Middle frontal gyrus (tissue), 1 donor: ENCODE data around the gene TMC8.
"Not testable (repeated sequence)": the region's sequence is repeated elsewhere in the genome, so short reads cannot be mapped to it uniquely, and the experiment has no call there.

Source experiments
- DNase-seq: peaks from one replicate; pipeline ENCODE4 v3.0.0-alpha.2; 2015; ENCODE audit warnings: low spot score; ENCODE audit errors: extremely low spot score

Gene TMC8, protein sequence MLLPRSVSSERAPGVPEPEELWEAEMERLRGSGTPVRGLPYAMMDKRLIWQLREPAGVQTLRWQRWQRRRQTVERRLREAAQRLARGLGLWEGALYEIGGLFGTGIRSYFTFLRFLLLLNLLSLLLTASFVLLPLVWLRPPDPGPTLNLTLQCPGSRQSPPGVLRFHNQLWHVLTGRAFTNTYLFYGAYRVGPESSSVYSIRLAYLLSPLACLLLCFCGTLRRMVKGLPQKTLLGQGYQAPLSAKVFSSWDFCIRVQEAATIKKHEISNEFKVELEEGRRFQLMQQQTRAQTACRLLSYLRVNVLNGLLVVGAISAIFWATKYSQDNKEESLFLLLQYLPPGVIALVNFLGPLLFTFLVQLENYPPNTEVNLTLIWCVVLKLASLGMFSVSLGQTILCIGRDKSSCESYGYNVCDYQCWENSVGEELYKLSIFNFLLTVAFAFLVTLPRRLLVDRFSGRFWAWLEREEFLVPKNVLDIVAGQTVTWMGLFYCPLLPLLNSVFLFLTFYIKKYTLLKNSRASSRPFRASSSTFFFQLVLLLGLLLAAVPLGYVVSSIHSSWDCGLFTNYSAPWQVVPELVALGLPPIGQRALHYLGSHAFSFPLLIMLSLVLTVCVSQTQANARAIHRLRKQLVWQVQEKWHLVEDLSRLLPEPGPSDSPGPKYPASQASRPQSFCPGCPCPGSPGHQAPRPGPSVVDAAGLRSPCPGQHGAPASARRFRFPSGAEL

DNA sequence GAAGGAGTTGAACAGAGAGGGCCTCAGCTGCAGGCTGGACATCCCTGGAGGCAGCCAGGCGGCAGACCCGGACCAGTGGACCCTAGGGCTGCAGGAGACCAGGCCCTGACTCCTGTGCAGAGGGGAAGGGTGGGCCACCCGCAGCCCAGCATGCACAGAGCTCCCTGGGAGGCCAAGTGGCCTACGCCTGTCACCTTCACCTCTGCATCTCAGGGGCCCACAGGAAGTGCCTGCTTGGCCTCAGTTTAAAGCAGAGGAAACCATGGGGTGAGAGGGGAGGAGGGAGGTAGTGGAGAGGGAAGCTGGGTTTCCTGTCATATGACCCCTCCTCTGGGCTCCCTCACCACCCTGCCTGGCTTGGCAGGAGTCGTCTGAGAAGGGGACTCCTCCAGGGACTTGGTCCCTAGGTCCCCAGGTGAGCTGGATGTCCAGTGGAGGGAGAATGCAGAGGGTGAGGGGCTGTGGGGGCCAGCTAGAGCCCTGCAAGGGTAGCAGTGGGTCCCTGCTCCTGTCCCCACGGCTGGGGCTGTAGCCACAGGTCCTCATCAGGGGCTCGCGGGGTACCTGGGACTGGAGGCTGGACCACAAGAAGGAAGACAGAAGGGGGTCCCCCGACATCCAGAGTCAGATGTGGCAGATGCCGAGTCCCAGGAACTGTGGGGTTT is at the start of gene TMC8:
TMC8 (plus strand) TSS at position 335 of the 665 bp plus-strand sequence. CDS start 818 bp downstream, outside the sequence.
- DNase-seq, result no peak

DNA sequence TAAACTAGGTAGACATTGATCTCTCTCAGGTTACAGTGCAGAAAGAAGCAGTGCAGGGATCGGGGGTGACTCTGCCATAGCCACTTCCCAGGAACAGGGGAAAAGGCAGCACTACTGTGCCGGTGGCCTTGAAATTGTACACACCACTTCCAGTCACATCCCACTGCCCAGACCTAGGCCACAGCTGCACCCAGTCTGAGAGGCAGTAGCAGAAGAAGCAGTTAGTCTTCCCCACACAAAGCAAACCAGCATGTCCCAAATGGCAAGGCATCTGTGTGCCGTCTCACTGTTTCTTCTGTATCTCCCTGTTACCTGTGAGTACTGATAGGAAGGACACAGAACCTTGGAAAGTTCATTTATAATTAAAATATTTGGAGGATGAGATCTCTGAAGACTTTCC is 49.0 kb upstream of the TMC8 start:
- no peak for DNase-seq

DNA sequence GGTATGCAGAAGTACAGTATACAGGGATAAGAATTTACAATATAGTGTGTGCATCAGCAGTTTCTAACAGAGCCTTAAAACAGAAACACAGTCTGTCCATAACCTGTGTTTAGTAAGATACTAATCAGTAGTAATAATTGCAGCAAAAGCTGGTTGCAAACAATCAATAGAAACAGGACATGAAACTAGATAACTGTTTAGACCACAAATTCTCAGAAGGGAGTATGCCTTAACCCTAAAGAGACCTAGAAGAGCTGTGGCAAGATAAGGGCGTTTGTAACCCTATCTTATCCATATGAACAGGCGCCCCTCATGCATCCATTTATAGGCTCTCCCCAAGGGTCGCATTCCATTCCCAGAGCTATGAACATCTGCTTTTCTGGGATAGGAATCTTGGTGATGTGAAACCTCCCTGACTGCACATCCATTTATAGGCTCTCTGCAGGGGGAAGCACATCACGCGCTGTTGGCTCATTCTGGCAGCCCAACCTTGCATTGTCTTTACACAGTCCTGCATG is 48.2 kb upstream of the TMC8 start:
- DNase-seq, result not testable (repeated sequence)

DNA sequence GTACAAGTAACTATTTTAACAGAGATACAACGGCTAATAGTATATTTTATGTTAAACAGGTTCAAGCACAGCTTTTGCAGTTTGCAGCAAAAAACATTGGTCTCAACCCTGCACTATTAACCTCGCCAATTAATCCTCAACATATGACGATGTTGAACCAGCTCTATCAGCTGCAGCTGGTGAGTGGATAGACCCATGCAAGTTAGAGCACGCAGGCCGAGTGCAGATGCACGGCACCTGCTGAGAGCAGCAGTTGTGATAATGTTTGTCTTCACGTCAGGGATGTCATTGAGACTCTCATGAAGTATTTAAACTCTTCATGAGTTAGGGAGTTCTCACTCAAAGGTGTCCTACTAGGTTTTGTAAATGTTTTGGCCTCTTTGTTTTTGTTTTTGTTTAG is 47.6 kb upstream of the TMC8 start:
- DNase-seq, result no peak

DNA sequence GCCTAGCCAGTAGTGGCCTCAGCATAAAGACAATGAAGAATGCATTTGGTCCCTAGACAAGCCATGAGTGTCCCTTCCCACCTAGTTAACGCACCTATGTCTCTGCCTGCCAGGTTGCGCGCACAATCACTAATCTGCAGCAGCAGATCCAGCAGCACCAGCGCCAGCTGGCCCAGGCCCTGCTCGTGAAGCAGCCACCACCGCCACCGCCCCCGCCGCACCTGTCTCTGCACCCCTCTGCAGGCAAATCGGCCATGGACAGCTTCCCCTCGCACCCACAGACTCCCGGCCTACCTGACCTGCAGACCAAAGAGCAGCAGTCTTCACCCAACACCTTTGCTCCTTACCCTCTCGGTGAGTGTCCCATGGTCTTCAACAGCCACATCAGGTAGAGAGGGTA is 43.8 kb upstream of the TMC8 start:
- no peak for DNase-seq

DNA sequence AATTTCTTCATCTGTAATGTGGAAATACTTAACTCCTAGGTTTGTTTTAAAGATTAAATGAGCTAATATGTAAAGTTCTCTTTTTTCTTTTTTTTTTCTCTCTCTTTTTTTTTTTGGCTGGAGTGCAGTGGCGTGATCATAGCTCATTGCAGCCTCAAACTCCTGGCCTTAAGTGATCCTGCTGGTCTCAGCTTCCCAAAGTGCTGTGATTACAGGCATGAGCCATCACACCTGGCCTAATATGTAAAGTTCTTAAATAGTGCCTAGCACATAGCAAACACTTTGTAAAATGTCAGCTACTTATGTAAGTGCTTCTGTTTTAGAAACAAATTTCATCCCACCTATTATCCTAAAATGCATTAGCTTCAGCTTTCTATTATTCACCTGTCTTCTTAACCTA is 42.0 kb upstream of the TMC8 start:
- DNase-seq, result no peak

DNA sequence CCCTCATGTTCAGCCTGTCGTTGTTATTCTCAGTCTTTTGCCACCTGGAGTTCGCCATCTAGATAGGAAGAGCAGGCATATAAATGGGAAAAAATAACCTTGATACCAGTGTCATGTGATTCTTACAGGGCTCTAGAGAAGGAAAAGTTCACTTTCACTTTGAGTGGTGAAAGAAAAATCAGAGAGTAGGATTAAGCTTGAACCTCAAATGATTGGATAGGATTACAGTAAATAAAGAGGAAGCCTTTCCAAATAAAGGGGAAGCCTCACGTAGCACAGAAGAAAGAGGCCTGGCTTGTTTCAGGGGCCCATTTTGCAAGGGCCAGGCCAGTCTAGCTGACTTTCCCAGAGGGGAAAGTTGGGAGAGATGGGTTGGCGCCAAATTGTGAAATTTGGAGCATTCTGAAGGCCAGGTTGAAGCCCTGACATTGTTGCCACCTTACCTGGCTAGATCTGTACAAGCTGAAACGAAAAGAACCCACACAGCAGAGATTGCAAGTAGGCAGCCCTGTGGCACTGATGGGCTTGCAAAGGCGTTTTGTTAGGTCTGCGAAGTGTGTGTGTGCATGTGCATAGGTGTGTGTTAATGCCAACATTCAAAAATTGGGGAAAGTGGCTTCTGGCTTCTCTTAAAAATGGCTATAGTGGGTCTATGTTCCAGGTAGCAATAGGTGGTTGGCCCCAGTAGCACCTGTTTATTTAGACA is 40.8 kb upstream of the TMC8 start:
- no peak for DNase-seq

DNA sequence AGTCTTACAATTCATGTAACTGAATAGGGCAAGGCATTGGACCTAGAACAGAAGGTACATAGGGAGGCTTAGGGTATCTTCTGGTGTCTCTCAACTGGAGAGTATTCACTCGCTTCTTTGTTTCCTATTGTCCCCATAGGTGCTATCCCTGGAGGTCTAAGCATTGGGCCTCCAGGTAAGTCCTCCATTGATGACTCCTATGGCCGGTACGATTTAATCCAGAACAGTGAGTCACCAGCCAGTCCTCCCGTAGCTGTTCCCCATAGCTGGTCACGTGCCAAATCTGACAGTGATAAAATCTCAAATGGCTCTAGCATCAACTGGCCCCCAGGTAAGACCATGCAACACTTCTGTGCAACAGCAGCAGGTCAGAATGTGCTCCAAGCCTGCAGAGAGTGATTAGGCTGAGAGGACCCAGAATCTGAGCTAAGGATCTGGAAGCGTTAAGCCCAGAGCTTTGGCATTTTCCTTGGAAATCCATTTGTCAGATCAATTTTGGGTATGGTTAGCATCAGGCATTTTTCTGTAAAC is 37.7 kb upstream of the TMC8 start:
- no peak for DNase-seq

DNA sequence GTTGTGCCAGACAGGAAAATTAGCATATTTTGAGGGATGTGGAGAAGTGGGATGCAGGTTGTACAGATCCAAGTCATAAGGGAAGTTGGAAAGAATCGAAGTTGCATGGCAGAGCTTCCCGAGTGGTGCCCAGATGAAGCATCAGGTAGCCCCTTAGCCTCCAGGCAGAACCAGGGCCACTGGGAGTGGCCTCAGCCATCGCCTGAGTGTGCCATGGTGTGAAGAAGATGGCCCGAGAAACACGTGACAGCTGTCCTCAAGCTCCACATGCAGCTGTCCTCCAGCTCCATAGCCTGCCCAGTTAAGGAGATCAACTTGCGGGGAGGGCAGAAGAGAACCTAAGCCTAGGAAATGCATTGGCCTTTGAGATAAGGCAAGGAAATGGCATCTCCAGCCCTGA is 35.5 kb upstream of the TMC8 start:
- no peak for DNase-seq

DNA sequence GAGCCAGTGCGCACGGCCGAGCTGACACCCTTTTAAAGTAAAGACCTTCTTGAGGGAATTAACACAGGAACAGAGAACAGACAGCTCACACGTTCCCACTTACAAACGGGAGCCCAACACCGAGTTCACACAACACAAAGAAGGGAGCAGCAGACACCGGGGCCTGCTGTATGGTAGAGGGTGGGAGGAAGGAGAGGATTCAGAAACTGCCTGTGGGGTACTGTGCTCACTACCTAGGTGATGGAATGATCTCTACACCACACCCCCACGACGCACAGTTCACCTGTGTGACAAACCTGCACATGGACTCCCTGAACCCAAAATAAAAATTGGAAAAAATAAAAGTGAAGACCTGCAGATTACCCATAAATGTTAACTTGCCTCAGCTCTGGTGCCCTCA is 34.5 kb upstream of the TMC8 start:
- no peak for DNase-seq

DNA sequence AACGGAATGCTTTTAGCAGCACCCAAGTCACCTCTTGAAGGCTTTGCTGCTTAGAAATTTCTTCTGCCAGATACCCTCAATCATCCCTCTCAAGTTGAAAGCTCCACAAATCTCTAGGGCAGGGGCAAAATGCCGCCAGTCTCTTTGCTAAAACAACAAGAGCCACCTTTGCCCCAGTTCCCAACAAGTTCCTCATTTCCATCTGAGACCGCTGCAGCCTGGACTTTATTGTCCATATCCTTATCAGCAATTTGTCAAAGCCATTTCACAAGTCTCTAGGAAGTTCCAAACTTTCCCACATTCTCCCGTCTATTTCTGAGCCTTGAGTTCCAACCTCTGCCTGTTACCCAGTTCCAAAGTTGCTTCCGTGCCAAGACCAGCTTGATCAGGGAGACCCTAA is 29.5 kb upstream of the TMC8 start:
- no peak for DNase-seq

DNA sequence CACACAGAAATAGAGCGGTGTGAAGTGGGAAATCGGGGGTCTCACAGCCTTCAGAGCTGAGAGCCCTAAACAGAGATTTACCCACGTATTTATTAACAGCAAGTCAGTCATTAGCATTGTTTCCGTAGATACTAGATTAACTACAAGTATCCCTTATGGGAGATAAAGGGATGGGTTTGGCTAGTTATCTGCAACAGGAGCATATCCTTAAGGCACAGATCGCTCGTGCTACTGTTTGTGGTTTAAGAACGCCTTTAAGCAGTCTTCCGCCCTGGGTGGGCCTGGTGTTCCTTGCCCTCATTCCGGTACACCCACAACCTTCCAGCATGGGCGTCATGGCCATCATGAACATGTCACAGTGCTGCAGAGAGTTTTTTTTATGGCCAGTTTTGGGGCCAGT is 29.0 kb upstream of the TMC8 start:
- no peak for DNase-seq

DNA sequence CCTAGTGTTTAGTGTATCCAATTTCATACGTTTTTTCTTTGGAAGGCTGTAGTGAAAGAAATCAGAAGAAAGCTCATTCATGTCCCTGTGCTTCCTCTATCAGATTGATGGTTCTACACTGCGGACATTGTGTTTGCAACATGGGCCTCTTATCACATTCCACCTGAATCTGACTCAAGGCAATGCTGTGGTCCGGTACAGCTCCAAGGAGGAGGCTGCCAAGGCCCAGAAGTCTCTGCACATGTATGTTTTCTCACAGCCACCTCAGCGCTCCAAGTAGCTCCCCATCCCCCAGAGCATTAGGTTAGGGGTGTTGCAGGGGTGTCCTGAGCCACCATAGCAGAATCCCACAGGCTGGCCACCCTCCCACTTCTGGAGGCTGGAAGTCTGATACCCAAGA is 27.3 kb upstream of the TMC8 start:
- no peak for DNase-seq

DNA sequence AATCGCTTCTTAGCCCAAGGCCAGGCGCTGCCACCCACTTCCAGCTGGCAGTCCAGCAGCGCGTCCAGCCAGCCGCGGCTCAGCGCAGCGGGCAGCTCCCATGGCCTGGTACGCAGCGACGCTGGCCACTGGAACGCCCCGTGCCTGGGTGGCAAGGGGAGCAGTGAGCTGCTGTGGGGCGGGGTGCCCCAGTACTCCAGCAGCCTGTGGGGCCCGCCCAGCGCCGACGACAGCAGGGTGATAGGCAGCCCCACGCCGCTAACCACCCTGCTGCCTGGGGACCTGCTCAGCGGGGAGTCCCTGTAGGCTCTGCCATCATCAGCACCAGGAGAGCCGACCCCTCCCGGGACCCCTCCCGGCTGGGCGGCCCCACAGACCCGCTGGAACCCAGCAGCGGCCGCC is 26.0 kb upstream of the TMC8 start:
- DNase-seq, result no peak

DNA sequence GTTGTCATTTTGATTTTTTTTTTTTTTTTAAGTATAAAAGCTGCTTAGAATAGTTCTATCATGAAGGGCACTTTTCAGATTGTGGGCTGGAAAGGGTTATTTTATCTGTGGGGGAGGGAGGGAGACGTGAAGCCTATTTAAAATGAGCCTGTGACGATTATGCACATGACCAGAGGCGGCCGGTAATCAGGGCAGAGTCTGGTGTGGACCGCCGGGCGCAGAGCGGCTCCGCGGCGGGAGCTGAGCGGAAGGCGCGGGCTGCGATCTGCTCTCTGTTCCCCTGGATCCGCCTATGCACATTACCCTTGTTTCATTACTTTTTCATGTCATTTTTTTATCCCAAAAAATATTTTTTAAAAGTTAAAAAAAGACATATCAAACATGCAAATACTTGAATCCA is 25.5 kb upstream of the TMC8 start:
- DNase-seq, result no peak

DNA sequence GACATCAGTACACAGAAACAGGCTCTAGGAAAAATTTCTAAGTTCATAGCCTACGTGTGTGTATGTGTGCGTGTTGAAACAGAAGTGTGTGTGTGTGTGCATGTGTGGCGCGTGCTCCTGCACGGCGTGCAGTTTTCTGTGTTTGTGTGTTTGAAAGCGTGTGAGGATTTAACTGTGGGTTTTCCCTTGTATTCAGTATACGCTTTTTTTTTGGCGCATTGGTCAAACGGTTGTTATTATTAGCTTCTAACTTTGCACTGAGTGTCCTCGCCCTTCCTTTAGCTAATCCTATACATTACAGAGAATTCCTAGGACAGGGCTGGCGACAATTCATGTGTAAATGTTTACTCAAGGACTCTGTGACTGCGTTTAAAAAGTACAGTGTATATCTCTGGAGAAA is 25.0 kb upstream of the TMC8 start:
- no peak for DNase-seq

DNA sequence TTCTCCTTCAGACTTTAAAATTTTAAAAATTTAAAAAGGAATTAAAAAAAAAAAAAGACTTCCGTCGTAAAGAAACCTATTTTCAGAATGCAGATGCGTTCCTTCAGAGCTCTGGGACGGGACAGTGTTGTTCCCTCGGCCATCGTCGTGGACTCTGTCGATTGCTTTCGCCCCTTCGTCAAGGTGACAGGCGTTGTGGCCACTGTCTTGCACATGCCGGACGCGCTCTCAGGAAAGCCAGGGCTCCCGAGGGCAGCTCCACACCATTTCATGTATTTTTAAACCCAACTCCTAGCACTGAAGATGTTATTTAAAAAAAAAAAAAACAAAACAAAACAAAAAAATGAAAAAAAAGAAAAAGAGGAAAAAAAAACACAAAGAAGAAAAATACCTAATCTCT is 24.4 kb upstream of the TMC8 start:
- no peak for DNase-seq

DNA sequence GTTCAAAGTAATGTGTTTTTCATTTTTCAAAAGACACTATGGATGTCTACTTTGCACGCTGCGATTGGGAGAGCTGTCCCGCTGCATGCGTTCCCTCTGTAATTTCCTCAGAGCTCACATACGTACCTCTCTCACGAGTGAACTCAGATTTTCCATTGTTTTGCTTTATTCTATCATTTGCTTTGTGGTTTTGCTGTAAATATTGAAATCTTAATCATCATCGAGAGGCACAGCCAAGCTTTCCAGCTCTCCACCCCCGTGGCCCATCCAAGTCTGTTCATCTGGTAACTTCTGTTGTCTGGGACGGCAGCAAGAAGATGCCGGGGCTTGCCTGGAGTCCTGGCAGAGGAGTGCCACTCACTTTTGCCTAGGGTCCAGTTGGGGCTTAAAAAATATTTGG is 23.1 kb upstream of the TMC8 start:
- no peak for DNase-seq

DNA sequence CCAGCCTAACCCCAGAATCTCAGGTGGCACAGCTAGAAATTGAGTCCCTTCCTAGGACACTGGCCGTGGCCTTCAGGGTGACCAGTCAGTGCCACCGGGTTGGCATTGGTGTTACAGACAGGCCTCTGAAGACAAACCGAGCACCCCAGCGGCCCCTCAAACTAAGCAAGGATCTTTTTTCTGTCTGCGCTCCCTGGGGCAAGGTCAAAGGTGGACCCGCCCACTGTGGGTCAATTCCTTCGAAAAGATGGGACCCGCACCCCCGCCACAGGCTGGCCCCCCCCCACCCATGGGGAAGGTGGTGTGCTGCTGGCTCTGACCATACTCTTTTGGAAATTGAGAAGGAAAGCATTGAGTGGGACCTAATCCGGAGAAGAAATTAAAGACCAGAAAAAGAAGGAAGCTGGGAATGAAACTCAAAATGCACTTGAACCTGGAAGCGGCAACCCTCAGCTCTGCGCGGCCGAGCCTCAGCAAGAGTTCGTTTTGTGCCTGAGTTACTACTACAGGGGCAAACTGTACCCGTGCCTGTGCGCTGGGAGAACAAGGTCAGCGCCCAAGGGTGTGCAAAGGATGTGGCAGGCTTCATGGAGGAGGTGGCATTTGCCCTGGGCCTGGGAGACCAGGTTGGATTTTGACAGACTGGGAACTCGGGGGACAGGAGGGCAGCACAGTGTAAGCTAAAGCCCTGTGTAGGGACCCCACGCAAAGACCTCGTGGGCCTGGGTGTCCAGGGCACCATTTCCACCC is 22.4 kb upstream of the TMC8 start:
- no peak for DNase-seq

DNA sequence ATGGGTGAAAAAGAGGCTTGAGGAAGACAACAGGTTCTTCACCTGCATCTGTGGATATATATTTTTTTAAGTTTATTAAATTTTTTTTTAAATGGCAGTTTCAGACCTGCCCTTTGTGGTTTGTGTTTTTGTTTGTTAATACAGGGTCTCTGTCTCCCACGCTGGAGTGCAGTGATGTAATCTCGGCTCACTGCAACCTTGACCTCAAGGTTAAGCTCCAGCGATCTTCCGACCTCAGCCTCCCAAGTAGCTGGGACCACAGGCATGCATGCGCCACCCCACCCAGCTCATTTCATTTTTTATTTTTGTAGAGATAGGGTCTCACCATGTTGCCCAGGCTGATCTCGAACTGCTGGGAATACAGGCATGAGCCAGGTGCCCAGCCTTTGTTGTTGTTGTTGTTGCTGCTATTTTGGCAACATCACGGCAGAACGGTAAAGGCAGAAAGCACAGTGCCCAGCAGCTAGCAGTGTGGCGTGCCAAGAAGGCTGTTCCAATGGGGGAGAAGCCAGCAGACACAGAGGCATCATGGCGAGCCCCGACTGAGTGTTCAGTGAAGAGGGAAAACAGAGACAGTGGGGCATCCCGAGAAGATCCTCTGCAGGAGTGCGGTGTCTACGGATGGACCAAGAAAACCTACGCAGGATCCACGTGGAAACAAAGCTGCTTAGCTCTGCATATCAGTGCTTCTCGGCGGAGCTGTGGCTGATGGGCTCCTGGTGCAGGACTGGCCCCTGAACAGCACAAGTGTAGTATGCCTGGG is 21.7 kb upstream of the TMC8 start:
- DNase-seq, result no peak
